ENCODE results near the gene TAF10.

Gene TAF10

DNA sequence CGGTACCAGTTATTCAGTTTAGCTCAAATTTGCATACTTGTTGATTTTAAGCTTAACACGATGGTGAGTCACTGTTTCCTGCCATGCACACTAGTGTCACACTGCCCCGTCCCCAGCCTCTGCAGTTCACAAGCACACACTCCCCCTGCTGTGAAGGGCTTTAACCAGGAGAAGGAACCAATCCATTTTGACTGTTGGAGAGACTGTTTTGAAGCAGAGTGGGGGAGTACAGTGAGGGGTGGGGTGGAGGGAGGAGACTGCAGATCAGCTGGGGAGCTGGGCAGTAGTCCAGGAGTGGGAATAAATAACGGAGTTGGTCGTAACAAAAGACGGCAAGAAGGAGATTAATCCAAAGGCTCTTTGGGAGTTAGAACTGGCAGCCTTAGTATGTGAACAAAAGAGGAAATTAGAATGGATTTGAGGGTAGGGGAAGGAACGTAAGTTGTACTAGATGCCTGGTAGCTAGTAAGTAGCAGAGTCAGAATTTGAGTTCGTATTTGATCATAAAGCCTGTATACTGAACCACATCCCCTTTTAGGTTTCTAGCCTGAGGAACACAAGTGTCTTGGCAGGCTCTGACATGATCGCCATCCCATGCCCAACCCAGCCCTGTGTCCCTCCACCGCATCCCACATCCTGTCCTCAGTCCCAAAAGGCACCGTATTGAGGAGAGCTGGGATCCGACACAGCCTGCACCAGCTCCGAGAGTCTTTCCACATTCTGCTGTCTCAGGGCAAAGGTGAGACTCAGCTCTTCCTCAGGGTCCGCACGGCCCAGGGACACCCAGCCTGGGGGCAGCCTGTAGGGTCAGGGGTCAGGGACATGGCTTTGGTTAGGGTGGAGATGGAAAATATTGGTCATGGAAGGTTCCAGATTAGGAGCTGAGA lies 6.3 kb upstream of the TAF10 start:
- Histone ChIP-seq H3K36me3 (replicated peaks in 1 of 2; ENCODE audit: control insufficient read depth in 2 of 2, insufficient read depth in 2 of 2, low read length in 2 of 2) (peaks cover 3 to 34% of the 10 kb centered on the region in 2 donors), H2AFZ (ENCODE audit: low read length) (peak overlapping the region; percentile 87), H4K91ac (ENCODE audit: low read depth, low read length, poor library complexity) (no peak overlapping the region), H3K4me2 (ENCODE audit: insufficient read depth, low read length, poor library complexity, severe bottlenecking) (peak overlapping the region; percentile 91), H2BK120ac (ENCODE audit: low read depth, low read length) (no peak overlapping the region), H3K4me1 (ENCODE audit: control insufficient read depth in 2 of 2, insufficient read depth in 1 of 2, low read depth in 1 of 2, low read length in 2 of 2) (peaks cover 4 to 8% of the 10 kb centered on the region in 2 donors), H2BK5ac (ENCODE audit: low read length) (no peak overlapping the region), H3K4me3 (ENCODE audit: low read length in 2 of 2) (peak overlapping the region; percentile 62 to 79), H3K9ac (ENCODE audit: low read depth, low read length, poor library complexity) (peak overlapping the region; percentile 81), H3K23ac (ENCODE audit: low read depth, low read length, poor library complexity) (no peak overlapping the region), H3K18ac (ENCODE audit: low read length) (no peak overlapping the region), H3K79me1 (ENCODE audit: low read depth, low read length) (peaks cover 3% of the 10 kb centered on the region), H3K4ac (ENCODE audit: low read length) (no peak overlapping the region), H3K14ac (ENCODE audit: low read length) (no peak overlapping the region), H2AK5ac (ENCODE audit: low read depth, low read length) (peak overlapping the region; percentile 50), H2BK12ac (ENCODE audit: low read length) (no peak overlapping the region), H2BK15ac (ENCODE audit: low read length) (no peak overlapping the region), H4K8ac (ENCODE audit: low read depth, low read length) (peak overlapping the region; percentile 75), H3K9me3 (replicated peaks in 1 of 2; ENCODE audit: control insufficient read depth in 2 of 2, insufficient read depth in 1 of 2, low read depth in 1 of 2, low read length in 2 of 2) (no peaks in the 10 kb centered on the region), H3K27ac (replicated peaks; ENCODE audit: low read length) (no peak overlapping the region), H3K27me3 (ENCODE audit: control insufficient read depth in 3 of 3, insufficient read depth in 3 of 3, low read depth in 1 of 3, low read length in 3 of 3) (no peaks in the 10 kb centered on the region)
- no peak for DNase-seq (ENCODE audit: low spot score)
- no CpG with 5 or more reads among the region's 15 CpGs for WGBS, 2 donors (ENCODE audit: extremely low coverage in 2 of 2, insufficient read length in 2 of 2, insufficient replicate concordance in 1 of 2)

DNA sequence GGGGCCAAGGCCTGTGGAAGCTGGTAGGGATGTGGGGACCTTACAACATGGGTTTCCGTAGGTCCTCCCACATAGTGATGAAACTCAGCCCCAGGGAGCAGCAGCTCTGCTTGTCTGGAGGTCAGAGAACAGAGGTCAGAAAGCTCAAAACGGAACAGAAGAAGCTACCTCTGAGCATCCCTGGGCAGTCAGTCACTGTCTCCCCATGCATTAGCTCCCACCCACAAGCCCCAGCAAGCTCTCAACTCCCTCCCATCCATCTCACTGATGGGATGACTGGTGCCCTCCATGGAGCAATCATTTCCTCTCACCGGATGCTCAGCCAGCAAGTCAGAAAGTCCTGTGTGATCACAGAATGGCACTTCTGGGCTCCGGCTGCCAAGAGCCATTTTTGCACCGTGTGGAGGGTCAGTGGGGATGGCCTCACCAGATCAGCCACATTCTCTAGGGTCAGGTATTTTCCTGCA lies 5.3 kb upstream of the TAF10 start:
- no peaks in the 10 kb centered on the region for H3K9me3 ChIP-seq (replicated peaks in 1 of 2; ENCODE audit: control insufficient read depth in 2 of 2, insufficient read depth in 1 of 2, low read depth in 1 of 2, low read length in 2 of 2)
- H3K14ac ChIP-seq (ENCODE audit: low read length), result no peak overlapping the region
- H3K27ac ChIP-seq (replicated peaks; ENCODE audit: low read length), result no peak overlapping the region
- no peaks in the 10 kb centered on the region for H3K27me3 ChIP-seq (ENCODE audit: control insufficient read depth in 3 of 3, insufficient read depth in 3 of 3, low read depth in 1 of 3, low read length in 3 of 3)
- H3K23ac ChIP-seq (ENCODE audit: low read depth, low read length, poor library complexity), result no peak overlapping the region
- no peak overlapping the region for H2BK120ac ChIP-seq (ENCODE audit: low read depth, low read length)
- H2BK15ac ChIP-seq (ENCODE audit: low read length), result no peak overlapping the region
- H3K9ac ChIP-seq (ENCODE audit: low read depth, low read length, poor library complexity), result no peak overlapping the region
- WGBS, 2 donors (ENCODE audit: extremely low coverage in 2 of 2, insufficient read length in 2 of 2, insufficient replicate concordance in 1 of 2), result no CpG with 5 or more reads among the region's 5 CpGs
- no peak for DNase-seq (ENCODE audit: low spot score)
- no peak overlapping the region for H2BK12ac ChIP-seq (ENCODE audit: low read length)
- H3K79me1 ChIP-seq (ENCODE audit: low read depth, low read length), result peaks cover 3% of the 10 kb centered on the region
- H4K91ac ChIP-seq (ENCODE audit: low read depth, low read length, poor library complexity), result no peak overlapping the region
- peaks cover 3 to 24% of the 10 kb centered on the region in 2 donors for H3K36me3 ChIP-seq (replicated peaks in 1 of 2; ENCODE audit: control insufficient read depth in 2 of 2, insufficient read depth in 2 of 2, low read length in 2 of 2)
- no peak overlapping the region for H2BK5ac ChIP-seq (ENCODE audit: low read length)
- H3K4me2 ChIP-seq (ENCODE audit: insufficient read depth, low read length, poor library complexity, severe bottlenecking), result no peak overlapping the region
- H4K8ac ChIP-seq (ENCODE audit: low read depth, low read length), result no peak overlapping the region
- no peak overlapping the region for H3K18ac ChIP-seq (ENCODE audit: low read length)
- no peak overlapping the region for H2AFZ ChIP-seq (ENCODE audit: low read length)
- H3K4me3 ChIP-seq (ENCODE audit: low read length in 2 of 2), result no peak overlapping the region
- no peak overlapping the region for H2AK5ac ChIP-seq (ENCODE audit: low read depth, low read length)
- H3K4ac ChIP-seq (ENCODE audit: low read length), result no peak overlapping the region
- H3K4me1 ChIP-seq (ENCODE audit: control insufficient read depth in 2 of 2, insufficient read depth in 1 of 2, low read depth in 1 of 2, low read length in 2 of 2), result peaks cover 4 to 15% of the 10 kb centered on the region in 2 donors

DNA sequence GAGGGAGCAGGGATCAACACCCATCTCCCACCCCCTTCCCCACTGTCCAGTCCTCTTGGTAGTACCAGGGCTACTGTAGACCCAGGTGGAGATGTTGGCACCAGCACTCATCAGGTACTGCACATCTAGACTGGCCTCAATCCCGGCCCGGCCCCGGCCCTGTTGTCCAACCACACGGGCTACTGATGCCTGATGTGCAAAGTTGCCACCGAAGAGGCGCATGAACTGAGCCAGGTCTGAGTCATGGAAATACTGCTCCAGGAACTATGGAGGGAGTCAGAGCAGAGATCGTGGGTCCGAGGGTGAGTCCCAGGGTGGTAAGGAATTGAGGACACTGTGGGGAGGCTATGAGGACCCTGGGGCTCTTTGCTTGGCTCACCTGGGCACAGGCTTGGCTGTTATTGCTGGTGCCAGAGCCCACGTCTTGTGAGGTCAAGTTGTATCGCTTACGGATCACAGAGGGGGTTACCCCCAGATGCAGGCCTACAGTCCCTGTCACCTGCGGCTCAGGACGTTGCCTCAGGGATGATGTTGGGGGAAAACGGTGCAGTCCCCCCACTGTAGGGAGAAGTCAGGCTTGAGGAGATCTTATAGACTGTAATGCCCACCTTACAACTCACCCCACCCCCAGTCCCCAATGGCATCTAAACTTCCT lies 4.7 kb upstream of the TAF10 start:
- Histone ChIP-seq H4K8ac (ENCODE audit: low read depth, low read length) (no peak overlapping the region), H2BK120ac (ENCODE audit: low read depth, low read length) (no peak overlapping the region), H3K27ac (replicated peaks; ENCODE audit: low read length) (no peak overlapping the region), H3K9ac (ENCODE audit: low read depth, low read length, poor library complexity) (no peak overlapping the region), H3K9me3 (replicated peaks in 1 of 2; ENCODE audit: control insufficient read depth in 2 of 2, insufficient read depth in 1 of 2, low read depth in 1 of 2, low read length in 2 of 2) (no peaks in the 10 kb centered on the region), H3K79me1 (ENCODE audit: low read depth, low read length) (peaks cover 4% of the 10 kb centered on the region), H3K4ac (ENCODE audit: low read length) (no peak overlapping the region), H3K23ac (ENCODE audit: low read depth, low read length, poor library complexity) (no peak overlapping the region), H2BK5ac (ENCODE audit: low read length) (no peak overlapping the region), H4K91ac (ENCODE audit: low read depth, low read length, poor library complexity) (no peak overlapping the region), H3K36me3 (replicated peaks in 1 of 2; ENCODE audit: control insufficient read depth in 2 of 2, insufficient read depth in 2 of 2, low read length in 2 of 2) (peaks cover 3 to 22% of the 10 kb centered on the region in 2 donors), H3K4me3 (ENCODE audit: low read length in 2 of 2) (no peak overlapping the region), H2AK5ac (ENCODE audit: low read depth, low read length) (no peak overlapping the region), H3K27me3 (ENCODE audit: control insufficient read depth in 3 of 3, insufficient read depth in 3 of 3, low read depth in 1 of 3, low read length in 3 of 3) (no peaks in the 10 kb centered on the region), H3K14ac (ENCODE audit: low read length) (no peak overlapping the region), H3K18ac (ENCODE audit: low read length) (no peak overlapping the region), H2AFZ (ENCODE audit: low read length) (no peak overlapping the region), H3K4me2 (ENCODE audit: insufficient read depth, low read length, poor library complexity, severe bottlenecking) (no peak overlapping the region), H3K4me1 (ENCODE audit: control insufficient read depth in 2 of 2, insufficient read depth in 1 of 2, low read depth in 1 of 2, low read length in 2 of 2) (peaks cover 4 to 15% of the 10 kb centered on the region in 2 donors), H2BK12ac (ENCODE audit: low read length) (no peak overlapping the region), H2BK15ac (ENCODE audit: low read length) (no peak overlapping the region)
- DNase-seq (ENCODE audit: low spot score), result no peak
- WGBS, 2 donors (ENCODE audit: extremely low coverage in 2 of 2, insufficient read length in 2 of 2, insufficient replicate concordance in 1 of 2), result no CpG with 5 or more reads among the region's 14 CpGs
